GM12878 (cell line): ENCODE results near the gene RGS12. TPM values are rescaled to one million over a fixed set of nuclear protein-coding genes. Genes with fewer than 3 reads are reported as not detected.

Experiments
- ATAC-seq: fragments of 200-7000 bp; cut with Tn5 transposase; 3 replicates; pipeline ENCODE4 v1.9.1; 2020; ENCODE audit warnings: mild to moderate bottlenecking, moderate library complexity
- BruUV-seq: library from RNA; stranded (reverse); fragments of 400-500 nt; replicated peaks from 2 replicates; lab custom pipeline; 2021; lab: Mats Ljungman, UMichigan
- CTCF ChIA-PET: fragments of 300-600 bp; sonication (Branson Sonifier 250); formaldehyde crosslinking; extraction: SDS; loops from one replicate; lab custom pipeline; 2021; ENCODE audit warnings: inconsistent platforms; lab: Yijun Ruan, JAX
- POLR2A ChIA-PET: fragments of 350-600 bp; formaldehyde crosslinking; extraction: SDS; loops from one replicate; lab custom pipeline; 2021; ENCODE audit warnings: inconsistent platforms; lab: Charles Lee
- RAD21 ChIA-PET: fragments of 300-600 bp; sonication (Branson Sonifier 250); formaldehyde crosslinking; loops from one replicate; lab custom pipeline; 2023; ENCODE audit warnings: antibody characterized with exemption; ENCODE audit not compliant: unreplicated experiment; lab: Charles Lee
- SMC1A ChIA-PET: fragments of 300-600 bp; sonication (Branson Sonifier 250); formaldehyde crosslinking; loops from one replicate; lab custom pipeline; 2023; ENCODE audit not compliant: unreplicated experiment, uncharacterized antibody; lab: Charles Lee
- DNase-seq: peaks from one replicate; pipeline ENCODE4 v3.0.0-alpha.2; 2011; ENCODE audit warnings: low read depth, low spot score
- FAIRE-seq: peaks from 3 replicates; lab custom pipeline; 2011; peaks lifted over from hg19 to GRCh38; lab: Jason Lieb, UNC
- H2AFZ ChIP-seq: 2 replicates; pipeline ENCODE4 v1.6.0; 2011; ENCODE audit warnings: low read depth, low read length, control low read depth; ENCODE audit not compliant: control insufficient read depth
- H3K27ac ChIP-seq: 2 replicates; pipeline ENCODE4 v1.5.1; 2011; ENCODE audit warnings: control low read depth; ENCODE audit not compliant: control insufficient read depth, insufficient read depth
- H3K27me3 ChIP-seq, 2 experiments: replicated peaks in 1 of 2; 2 replicates each; pipeline versions ENCODE4 v1.6.0 to v1.6.1; 2011; ENCODE audit warnings: low read length in 1 of 2; ENCODE audit not compliant: control insufficient read depth in 2 of 2, insufficient read depth in 2 of 2
- H3K36me3 ChIP-seq, 2 experiments: 2 replicates each; pipeline ENCODE4 v1.5.1; 2011; ENCODE audit warnings: low read length in 1 of 2; ENCODE audit not compliant: control insufficient read depth in 2 of 2, insufficient read depth in 2 of 2
- H3K4me1 ChIP-seq: 2 replicates; pipeline ENCODE4 v1.6.1; 2011; ENCODE audit warnings: mild to moderate bottlenecking, low read length, moderate library complexity, mixed read lengths; ENCODE audit not compliant: control insufficient read depth, insufficient read depth
- H3K4me2 ChIP-seq: 2 replicates; pipeline ENCODE4 v1.6.0; 2011; ENCODE audit warnings: control low read depth; ENCODE audit not compliant: control insufficient read depth, insufficient read depth
- H3K4me3 ChIP-seq: fragments of 200-600 bp; sonication (generic); 2 replicates; pipeline ENCODE4 v1.5.1; 2016
- H3K79me2 ChIP-seq: 2 replicates; pipeline ENCODE4 v1.6.0; 2011; ENCODE audit warnings: low read length; ENCODE audit not compliant: control insufficient read depth, insufficient read depth
- H3K9ac ChIP-seq: 2 replicates; pipeline ENCODE4 v1.8.0; 2011; ENCODE audit warnings: low read length, control low read depth, mixed read lengths; ENCODE audit not compliant: control insufficient read depth, insufficient read depth
- H3K9me3 ChIP-seq: replicated peaks from 3 replicates; pipeline ENCODE4 v1.5.1; 2011; ENCODE audit warnings: mild to moderate bottlenecking, low read length; ENCODE audit not compliant: control insufficient read depth, insufficient read depth
- H4K20me1 ChIP-seq: 2 replicates; pipeline ENCODE4 v1.6.0; 2011; ENCODE audit not compliant: control insufficient read depth, insufficient read depth
- BHLHE40 ChIP-seq, 2 experiments: fragments of 450-650 bp in 1 of 2; IDR thresholded peaks; 2 replicates each; pipeline ENCODE4 v1.6.1; 2011 to 2017; ENCODE audit warnings: low read depth in 2 of 2, borderline replicate concordance in 1 of 2, improper control_type of control experiment in 1 of 2, low read length in 1 of 2, mild to moderate bottlenecking in 1 of 2
- BRCA1 ChIP-seq: IDR thresholded peaks from 2 replicates; pipeline ENCODE4 v1.6.1; 2011; ENCODE audit warnings: low read depth, low read length, improper control_type of control experiment
- ETV6 ChIP-seq, 2 experiments: fragments of 450-650 bp in 1 of 2; IDR thresholded peaks in 1 of 2; conservative IDR thresholded peaks in 1 of 2; 2 replicates each; pipeline ENCODE4 v1.6.1; 2014; ENCODE audit warnings: antibody characterized with exemption in 1 of 2, borderline replicate concordance in 1 of 2, low read depth in 1 of 2, mild to moderate bottlenecking in 1 of 2, moderate library complexity in 1 of 2
- EZH2 ChIP-seq: IDR thresholded peaks from 2 replicates; pipeline ENCODE4 v1.6.1; 2012; ENCODE audit warnings: low read depth, mild to moderate bottlenecking, control low read depth, inconsistent platforms, low read length, borderline replicate concordance; ENCODE audit not compliant: control insufficient read depth
- HDAC6 ChIP-seq: fragments of 200-600 bp; sonication (generic); IDR thresholded peaks from one replicate; pipeline ENCODE4 v1.8.0; 2017; ENCODE audit warnings: antibody characterized with exemption; ENCODE audit not compliant: unreplicated experiment
- KDM1A ChIP-seq: fragments of 200-600 bp; sonication (generic); IDR thresholded peaks from 2 replicates; pipeline ENCODE4 v1.6.1; 2016; ENCODE audit warnings: borderline replicate concordance
- KLF5 ChIP-seq: fragments of 450-650 bp; IDR thresholded peaks from 2 replicates; pipeline ENCODE4 v1.6.1; 2014; ENCODE audit warnings: mild to moderate bottlenecking; ENCODE audit not compliant: partially characterized antibody
- MYC ChIP-seq: IDR thresholded peaks from 2 replicates; pipeline ENCODE4 v1.6.1; 2011; ENCODE audit warnings: mild to moderate bottlenecking, low read length, moderate library complexity, inconsistent platforms; ENCODE audit not compliant: insufficient read depth, insufficient replicate concordance, insufficient read length, severe bottlenecking
- NBN ChIP-seq: fragments of 450-650 bp; IDR thresholded peaks from 2 replicates; pipeline ENCODE4 v1.6.1; 2016
- NFYB ChIP-seq: IDR thresholded peaks from 2 replicates; pipeline ENCODE4 v1.6.1; 2011; ENCODE audit warnings: low read depth, mild to moderate bottlenecking, low read length, improper control_type of control experiment, moderate library complexity; ENCODE audit not compliant: insufficient read depth
- RB1 ChIP-seq: fragments of 450-650 bp; formaldehyde crosslinking; IDR thresholded peaks from 2 replicates; pipeline ENCODE4 v1.6.1; 2017; ENCODE audit warnings: mild to moderate bottlenecking, borderline replicate concordance
- STAT3 ChIP-seq: IDR thresholded peaks from 2 replicates; pipeline ENCODE4 v1.6.1; 2011; ENCODE audit warnings: low read depth, low read length, improper control_type of control experiment
- TAF1 ChIP-seq: IDR thresholded peaks from 2 replicates; pipeline ENCODE4 v1.6.1; 2011; ENCODE audit warnings: mild to moderate bottlenecking, low read depth, low read length, borderline replicate concordance
- TCF12 ChIP-seq: IDR thresholded peaks from 2 replicates; pipeline ENCODE4 v1.6.1; 2011; ENCODE audit warnings: low read depth, mild to moderate bottlenecking, low read length
- TCF7 ChIP-seq: IDR thresholded peaks from 2 replicates; pipeline ENCODE4 v1.6.1; 2014; ENCODE audit warnings: antibody characterized with exemption, borderline replicate concordance
- ZBED1 ChIP-seq: IDR thresholded peaks from 2 replicates; pipeline ENCODE4 v1.6.1; 2016; ENCODE audit warnings: borderline replicate concordance
- WGBS: methylation state at CpG from one replicate; pipeline ENCODE4 v1.1.6; 2016; ENCODE audit warnings: low lambda C conversion rate; ENCODE audit not compliant: insufficient replicate concordance, insufficient coverage; ENCODE audit errors: missing lambda C conversion rate; 5-methylcytosine and 5-hydroxymethylcytosine counted together
- in situ Hi-C: fragments of 300-500 bp; cut with MboI; formaldehyde crosslinking; loops from 9 replicates; pipeline ENCODE4 v1.14.3; 2018; ENCODE audit warnings: mixed read lengths
- intact Hi-C: fragments of 100-400 bp; cut with micrococcal nuclease; formaldehyde crosslinking; loops from one replicate; pipeline ENCODE4 v1.14.2; 2022; ENCODE audit not compliant: unreplicated experiment
- polyA plus RNA-seq, 11 experiments: library from polyadenylated mRNA; depleted of rRNA in 4 of 11; unstranded in 6 of 11; stranded (reverse) in 5 of 11; fragments of >200 nt; fragmentation: Nextera tagmentation in 4 of 11; fragmentation: Illumina TruSeq in 1 of 11; extraction: Ambion mirVana in 4 of 11; extraction: Trizol in 1 of 11; gene quantifications; 1 replicate in 1 of 11; 2 replicates in 10 of 11; pipeline versions ENCODE4 v1.2.1 to v1.2.3, GENCODE V29; 2011 to 2016; ENCODE audit warnings: inconsistent platforms in 2 of 11, missing spikeins in 2 of 11, low read depth in 1 of 11
- total RNA-seq, 4 experiments: library from RNA; depleted of rRNA in 3 of 4; stranded (reverse); fragments of >200 nt in 3 of 4; fragmentation: Illumina TruSeq in 1 of 4; extraction: Trizol in 1 of 4; gene quantifications; 2 replicates each; pipeline versions ENCODE4 v1.2.1 to v1.2.3, GENCODE V29; 2013 to 2021
- TF ChIP-seq, protein P1 (sequence below): IDR thresholded peaks from 2 replicates; pipeline ENCODE4 v1.6.1; 2012; ENCODE audit warnings: low read depth, low read length, improper control_type of control experiment
- TF ChIP-seq, protein P2 (sequence below): fragments of 450-650 bp; IDR thresholded peaks from 2 replicates; pipeline ENCODE4 v1.6.1; 2017; ENCODE audit warnings: mild to moderate bottlenecking, low read depth, inconsistent platforms; ENCODE audit not compliant: poor library complexity, severe bottlenecking
- TF ChIP-seq, protein P3 (sequence below): IDR thresholded peaks from 2 replicates; pipeline ENCODE4 v1.6.1; 2011; ENCODE audit warnings: borderline replicate concordance, low read depth, mild to moderate bottlenecking, moderate library complexity, low read length; ENCODE audit not compliant: insufficient read depth, poor library complexity, severe bottlenecking

The RGS12 gene
- total and polyA plus RNA-seq, 10 of the 15 experiments (the other 5 are each of a cell fraction or from before 2014, with no cell fraction given), result 0.02 to 2.2 (median 0.73) TPM

DNA sequence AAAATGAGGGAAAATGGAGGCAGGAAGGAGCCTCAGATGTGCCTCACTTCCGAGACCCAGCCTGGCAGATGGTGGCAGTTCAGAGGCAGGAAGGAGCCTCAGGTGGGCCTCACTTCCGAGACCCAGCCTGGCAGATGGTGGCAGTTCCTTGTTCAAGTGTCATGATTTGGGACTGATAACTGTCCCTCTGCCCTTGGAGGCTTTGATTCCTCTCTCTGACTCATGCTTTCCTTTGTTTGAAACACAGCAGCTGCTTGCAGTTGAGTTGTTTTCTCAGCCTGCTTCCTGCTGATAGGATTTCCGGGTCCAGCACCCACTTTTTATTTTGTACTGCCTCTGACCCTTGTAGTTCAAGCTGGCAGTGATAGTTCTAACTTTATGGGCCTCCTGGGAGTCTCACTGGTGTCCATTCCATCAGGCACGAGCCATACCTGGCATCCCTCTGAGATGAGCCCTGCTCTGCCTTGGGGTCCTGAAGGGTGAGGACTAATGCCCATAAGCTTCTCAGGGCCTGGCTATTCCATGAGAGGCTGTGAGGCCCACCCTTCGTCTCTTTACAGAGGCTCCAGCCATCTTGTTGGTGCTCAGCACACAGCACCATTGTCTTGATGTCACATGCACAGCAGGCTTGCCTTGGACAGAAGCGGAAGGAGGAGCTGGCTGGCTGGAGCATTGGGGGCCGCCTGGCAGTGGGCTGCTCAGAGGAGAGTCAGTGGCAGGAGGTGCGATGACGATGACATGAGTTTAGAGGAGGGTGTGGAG is 13.0 kb downstream of the RGS12 start (continued):
- TF ChIP-seq STAT3, result no peak
- TF ChIP-seq ETV6 (conservative IDR thresholded peaks at IDR 0.05 in 1 of 2, IDR thresholded peaks at IDR 0.05 in 1 of 2; ENCODE audit: borderline replicate concordance in 1 of 2, low read depth in 1 of 2), result no peak
- no peak for TF ChIP-seq ZBED1
- no peak for TF ChIP-seq NFYB
- TF ChIP-seq, protein P1, sequence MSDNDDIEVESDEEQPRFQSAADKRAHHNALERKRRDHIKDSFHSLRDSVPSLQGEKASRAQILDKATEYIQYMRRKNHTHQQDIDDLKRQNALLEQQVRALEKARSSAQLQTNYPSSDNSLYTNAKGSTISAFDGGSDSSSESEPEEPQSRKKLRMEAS, result no peak
- TF ChIP-seq HDAC6, result no peak
- TF ChIP-seq, all 136 proteins: peak for 0

DNA sequence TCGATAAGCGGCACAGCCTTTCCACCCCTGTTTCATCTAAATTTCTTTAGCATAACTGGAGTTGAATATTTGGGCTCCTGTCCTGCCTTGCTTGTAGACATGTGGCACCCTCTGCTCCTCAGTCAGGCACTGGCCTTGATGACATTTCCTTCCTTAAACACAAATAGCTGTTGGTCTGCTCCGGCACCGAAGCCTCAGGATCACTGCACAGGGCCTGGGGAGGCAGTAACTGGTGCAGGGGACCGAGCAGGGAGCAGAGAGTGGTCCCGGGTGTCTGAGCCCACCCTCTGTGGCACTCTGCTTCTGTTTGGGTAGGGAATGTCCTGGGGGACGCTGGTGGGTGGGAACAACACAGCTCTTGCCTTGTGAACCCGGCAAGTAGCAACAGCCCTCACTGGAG is 13.6 kb downstream of the RGS12 start:
- Histone ChIP-seq H3K79me2 (no peaks in the 10 kb centered on the region), H3K4me1 (peaks cover 16% of the 10 kb centered on the region), H4K20me1 (no peaks in the 10 kb centered on the region), H3K36me3 (no peaks in the 10 kb centered on the region), H3K4me3 (no peak overlapping the region), H3K4me2 (no peak overlapping the region), H3K9me3 (no peaks in the 10 kb centered on the region), H2AFZ (no peak overlapping the region), H3K27me3 (no peaks in the 10 kb centered on the region), H3K9ac (no peak overlapping the region), H3K27ac (no peak overlapping the region)
- SMC1A ChIA-PET, result interaction anchor here (1.2 kb wide), 1 partner anchor 18 kb away, joined by 3 read pairs; no protein-coding TSS in a partner anchor
- BruUV-seq, result no TSS peak
- 53% methylated on average over 6 of the region's 8 CpGs for WGBS
- intact Hi-C loops (no loop called here), in situ Hi-C loops (no loop called here)
- CTCF ChIA-PET, result no interaction called here
- ATAC-seq, result no peak
- RAD21 ChIA-PET, result no interaction called here
- DNase-seq, result no peak
- no peak for FAIRE-seq
- POLR2A ChIA-PET, result interaction anchor here (0.6 kb wide), 1 partner anchor 1247 kb away, joined by 3 read pairs; no protein-coding TSS in a partner anchor
- TF ChIP-seq TCF7, result no peak
- TF ChIP-seq MYC, result no peak
- TF ChIP-seq, protein P2, sequence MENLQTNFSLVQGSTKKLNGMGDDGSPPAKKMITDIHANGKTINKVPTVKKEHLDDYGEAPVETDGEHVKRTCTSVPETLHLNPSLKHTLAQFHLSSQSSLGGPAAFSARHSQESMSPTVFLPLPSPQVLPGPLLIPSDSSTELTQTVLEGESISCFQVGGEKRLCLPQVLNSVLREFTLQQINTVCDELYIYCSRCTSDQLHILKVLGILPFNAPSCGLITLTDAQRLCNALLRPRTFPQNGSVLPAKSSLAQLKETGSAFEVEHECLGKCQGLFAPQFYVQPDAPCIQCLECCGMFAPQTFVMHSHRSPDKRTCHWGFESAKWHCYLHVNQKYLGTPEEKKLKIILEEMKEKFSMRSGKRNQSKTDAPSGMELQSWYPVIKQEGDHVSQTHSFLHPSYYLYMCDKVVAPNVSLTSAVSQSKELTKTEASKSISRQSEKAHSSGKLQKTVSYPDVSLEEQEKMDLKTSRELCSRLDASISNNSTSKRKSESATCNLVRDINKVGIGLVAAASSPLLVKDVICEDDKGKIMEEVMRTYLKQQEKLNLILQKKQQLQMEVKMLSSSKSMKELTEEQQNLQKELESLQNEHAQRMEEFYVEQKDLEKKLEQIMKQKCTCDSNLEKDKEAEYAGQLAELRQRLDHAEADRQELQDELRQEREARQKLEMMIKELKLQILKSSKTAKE, result no peak
- no peak for TF ChIP-seq KDM1A
- TF ChIP-seq KLF5, result no peak
- no peak for TF ChIP-seq TAF1
- no peak for TF ChIP-seq EZH2
- no peak for TF ChIP-seq RB1
- TF ChIP-seq BHLHE40 (IDR thresholded peaks at IDR 0.05; ENCODE audit: borderline replicate concordance in 1 of 2, low read depth in 2 of 2, low read length in 1 of 2), result no peak
- no peak for TF ChIP-seq TCF12
- TF ChIP-seq, protein P3, sequence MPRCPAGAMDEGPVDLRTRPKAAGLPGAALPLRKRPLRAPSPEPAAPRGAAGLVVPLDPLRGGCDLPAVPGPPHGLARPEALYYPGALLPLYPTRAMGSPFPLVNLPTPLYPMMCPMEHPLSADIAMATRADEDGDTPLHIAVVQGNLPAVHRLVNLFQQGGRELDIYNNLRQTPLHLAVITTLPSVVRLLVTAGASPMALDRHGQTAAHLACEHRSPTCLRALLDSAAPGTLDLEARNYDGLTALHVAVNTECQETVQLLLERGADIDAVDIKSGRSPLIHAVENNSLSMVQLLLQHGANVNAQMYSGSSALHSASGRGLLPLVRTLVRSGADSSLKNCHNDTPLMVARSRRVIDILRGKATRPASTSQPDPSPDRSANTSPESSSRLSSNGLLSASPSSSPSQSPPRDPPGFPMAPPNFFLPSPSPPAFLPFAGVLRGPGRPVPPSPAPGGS, result no peak
- TF ChIP-seq BRCA1, result no peak
- TF ChIP-seq NBN, result no peak
